ENCODE results near the gene KCNK3.

- TF ChIP-seq CTCF (IDR thresholded peaks at IDR 0.05) (no peak), POLR2A (IDR thresholded peaks at IDR 0.05) (no peak)
Measured at GRCh38 chr2:26706093-26706492, 13.6 kb downstream of the KCNK3 start.
